HG03196 (cell line): Measurements from ENCODE around the gene COG4.

Source experiments
- ATAC-seq: cut with Tn5 transposase; IDR thresholded peaks from one replicate; pipeline ENCODE4 v1.9.1; 2021; ENCODE audit not compliant: unreplicated experiment

Gene COG4

DNA sequence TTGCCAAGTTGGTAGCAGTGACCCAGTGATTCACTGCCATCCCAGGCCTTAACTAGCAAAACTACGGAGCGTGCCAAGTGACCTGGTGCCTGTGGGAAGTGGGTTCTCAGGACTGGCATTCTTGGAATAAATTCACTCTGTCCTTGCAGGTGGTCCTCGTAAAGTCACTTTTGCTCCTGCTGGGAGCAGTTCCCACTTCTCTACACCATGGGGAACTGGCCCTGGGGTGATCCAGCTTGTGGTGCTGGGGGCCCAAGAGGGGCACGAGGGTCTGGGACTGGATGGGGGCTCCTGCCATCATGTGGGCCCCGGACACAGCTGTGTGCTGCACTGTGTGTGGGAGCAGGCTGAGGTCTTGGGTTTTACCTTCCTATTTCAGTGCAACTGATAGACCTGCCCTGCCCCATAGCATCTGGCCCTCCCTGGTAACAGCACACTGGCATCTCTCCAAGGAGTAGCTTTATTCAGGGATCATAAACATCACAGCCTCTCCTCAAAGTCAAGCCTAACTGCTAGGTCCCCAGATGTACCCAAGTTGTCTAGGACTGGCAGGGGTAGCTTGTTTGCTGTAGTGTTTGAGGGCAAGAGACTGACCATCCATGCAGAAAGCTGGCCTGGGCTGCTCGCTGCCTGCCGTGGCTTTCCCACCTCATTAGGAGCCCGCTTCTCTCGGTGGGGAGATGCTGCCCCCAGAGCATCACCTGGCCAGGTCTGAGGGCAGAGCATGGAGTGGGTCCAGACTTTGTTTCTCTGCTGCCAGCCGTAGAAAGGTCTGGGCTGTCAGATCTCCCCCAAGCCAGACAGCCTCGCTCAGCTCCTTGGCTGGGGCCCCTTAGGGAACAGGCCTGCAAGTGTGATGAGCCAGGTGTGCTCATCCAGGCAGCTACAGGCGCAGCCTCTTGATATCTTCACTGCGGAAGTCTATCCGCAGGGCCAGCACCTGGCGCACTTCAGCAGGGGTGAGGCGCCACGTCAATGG, 42.9 kb downstream of the COG4 start:
- no peak for ATAC-seq

DNA sequence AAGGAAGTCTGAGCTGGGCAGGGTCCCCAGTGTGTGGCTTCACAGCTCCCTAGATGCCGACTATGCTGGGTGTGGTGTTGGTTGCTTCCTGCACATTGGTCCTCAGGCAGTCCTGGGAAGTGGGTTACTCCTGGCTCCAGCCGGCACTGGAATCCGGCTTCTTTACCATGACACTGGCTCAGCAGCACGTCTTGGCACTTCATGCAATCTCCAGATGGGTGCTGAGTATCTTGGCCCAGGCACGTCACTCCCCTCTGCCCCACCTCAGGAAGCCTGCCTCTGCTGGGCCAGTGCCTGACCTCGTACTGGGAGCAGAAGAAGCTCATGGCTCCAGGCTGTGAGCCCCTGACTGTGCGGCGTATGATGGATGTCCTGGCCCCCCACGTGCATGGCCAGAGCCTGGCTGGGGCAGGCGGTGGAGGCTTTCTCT, 44.4 kb downstream of the COG4 start:
- ATAC-seq, result no peak

DNA sequence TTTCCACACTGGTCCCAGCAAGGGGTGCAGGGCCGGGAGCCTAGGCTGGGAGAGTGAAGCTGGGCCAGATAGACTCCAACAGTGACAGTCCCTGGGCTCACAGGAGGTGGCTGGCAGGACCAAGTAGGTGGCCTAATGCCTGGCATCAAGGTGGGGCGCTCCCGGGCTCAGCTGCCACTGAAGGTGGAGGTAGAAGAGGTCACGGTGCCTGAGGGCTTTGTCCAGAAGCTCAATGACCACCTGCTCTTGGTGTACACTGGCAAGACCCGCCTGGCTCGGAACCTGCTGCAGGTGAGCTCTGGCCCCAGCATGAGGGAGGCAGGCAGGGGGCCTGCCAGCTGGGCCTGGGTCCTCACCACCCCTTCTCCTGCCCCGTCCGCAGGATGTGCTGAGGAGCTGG, 45.2 kb downstream of the COG4 start:
- no peak for ATAC-seq

DNA sequence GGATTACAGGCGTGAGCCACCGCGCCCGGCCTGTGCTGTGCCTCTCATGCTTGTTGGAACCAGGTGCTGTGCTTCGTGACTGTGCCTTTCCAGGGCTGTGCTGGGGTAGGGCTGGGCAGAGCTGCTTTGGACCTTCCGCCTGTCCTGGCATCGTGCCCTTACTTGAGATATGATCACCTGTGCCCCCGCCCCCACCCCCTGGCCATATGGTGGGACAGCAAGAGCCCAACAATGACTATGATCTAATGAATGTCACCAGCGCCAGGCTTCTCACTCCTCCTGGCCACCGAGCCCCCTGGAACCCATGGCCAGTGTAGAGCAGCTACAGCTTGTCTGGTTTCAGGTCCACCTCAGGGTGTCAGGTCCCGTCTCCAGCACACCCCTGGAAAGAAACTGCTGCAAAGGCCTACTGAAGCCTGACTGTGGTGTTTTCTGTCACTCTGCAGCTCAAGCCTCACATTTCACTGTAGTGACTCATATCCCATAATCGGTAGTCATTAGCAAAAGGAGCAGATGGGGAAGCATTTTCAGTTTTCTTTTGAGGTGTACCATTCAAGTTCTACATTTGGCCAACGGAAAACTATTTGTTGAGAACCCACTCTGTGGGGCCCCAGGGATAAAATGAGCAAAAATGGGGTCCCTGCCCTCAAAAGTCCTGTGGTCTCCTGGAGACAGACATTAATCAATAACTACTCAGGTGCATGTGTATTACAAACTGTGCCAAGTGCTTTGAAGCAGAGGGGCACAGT, 46.9 kb downstream of the COG4 start:
- peak; percentile 81 for ATAC-seq

DNA sequence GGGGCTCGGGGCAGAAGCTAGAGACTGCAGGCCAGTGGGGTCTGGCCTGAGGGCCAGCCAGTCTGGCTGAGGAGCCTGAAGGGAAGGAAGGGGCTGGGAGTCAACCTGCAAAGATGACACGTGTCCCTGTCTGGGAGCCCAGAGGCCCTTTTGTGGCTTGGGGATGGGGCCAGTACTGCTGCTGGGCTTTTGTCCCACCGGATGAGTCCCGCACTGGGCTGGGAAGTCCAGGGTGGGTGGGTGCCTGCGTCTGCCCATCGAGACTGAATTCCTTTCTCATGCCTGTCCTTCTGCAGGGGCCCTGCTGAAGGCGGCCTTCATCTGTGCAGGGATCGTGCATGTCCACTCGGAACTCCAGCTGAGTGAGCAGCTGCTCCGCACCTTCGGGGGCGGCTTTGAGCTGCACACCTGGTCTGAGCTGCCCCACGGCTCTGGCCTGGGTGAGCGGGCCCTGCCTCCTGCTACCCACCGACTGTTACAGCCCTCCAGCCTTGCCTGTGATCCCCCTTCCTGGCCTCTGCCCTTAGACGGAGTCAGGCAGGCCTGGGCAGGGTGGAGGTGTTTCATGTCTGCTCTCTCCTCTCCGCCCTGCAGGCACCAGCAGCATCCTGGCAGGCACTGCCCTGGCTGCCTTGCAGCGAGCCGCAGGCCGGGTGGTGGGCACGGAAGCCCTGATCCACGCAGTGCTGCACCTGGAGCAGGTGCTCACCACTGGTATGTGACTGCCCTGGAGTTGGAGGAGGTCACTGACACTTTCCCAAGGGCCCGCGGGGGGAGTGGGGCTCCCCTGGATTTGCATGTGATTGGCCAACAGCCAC, 48.1 kb downstream of the COG4 start:
- ATAC-seq, result no peak

DNA sequence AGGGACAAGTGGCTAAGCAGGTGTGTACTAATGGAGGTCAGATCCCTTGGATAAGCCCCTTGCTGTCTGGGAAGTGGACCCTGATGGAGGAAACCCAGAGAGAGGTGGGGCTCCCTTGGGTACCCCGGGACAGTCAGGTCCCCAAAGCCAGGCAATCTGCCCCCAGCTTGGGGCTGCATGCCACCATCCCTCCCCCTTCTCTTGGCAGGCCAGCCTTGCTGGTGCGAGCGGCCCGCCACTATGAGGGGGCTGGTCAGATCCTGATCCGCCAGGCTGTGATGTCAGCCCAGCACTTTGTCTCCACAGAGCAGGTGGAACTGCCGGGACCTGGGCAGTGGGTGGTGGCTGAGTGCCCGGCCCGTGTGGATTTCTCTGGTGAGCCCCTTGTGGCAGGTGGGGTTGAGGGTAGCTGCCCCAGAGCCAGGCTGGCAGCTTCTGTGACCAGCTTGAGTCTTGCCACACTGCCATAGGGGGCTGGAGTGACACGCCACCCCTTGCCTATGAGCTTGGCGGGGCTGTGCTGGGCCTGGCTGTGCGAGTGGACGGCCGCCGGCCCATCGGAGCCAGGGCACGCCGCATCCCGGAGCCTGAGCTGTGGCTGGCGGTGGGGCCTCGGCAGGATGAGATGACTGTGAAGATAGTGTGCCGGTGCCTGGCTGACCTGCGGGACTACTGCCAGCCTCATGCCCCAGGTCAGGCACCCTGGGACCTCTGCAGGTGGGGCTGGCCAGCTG, 48.9 kb downstream of the COG4 start:
- no peak for ATAC-seq

DNA sequence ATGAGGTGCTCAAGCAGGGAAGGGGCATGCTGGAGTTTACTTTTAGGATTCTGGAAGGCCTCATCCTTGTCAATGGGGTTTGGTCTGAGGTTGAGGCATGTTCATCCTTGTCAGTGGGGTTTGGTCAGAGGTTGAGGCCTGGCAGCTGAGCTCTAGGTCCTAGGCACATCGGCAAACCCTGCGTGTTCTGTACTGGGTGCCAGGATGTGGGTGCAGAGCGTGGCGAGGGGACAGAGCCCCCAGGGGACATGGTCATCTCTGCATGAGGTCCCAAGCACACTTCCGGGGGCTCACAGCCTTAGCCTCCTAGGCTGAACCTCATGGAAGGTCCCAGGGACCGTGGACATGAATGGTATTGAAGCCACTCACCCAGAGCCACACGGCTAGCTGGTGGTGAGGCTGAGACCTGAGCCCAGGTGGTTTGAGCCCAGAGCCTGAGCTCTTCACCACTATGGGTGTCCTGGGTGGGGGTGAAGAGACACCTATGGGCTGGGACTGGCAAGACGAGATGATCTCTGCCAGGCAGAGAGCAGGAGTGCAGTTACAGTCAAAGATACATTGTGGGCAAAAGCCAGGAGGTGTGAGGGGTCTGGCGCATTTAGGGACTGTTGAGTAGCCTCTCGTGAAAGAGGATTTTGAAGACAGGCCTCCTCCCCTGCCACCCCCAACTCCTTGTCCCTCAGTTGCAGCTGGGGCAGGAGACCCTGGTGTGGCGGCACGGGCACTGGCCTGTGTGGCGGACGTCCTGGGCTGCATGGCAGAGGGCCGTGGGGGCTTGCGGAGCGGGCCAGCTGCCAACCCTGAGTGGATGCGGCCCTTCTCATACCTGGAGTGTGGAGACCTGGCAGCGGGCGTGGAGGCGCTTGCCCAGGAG, 49.7 kb downstream of the COG4 start:
- no peak for ATAC-seq

DNA sequence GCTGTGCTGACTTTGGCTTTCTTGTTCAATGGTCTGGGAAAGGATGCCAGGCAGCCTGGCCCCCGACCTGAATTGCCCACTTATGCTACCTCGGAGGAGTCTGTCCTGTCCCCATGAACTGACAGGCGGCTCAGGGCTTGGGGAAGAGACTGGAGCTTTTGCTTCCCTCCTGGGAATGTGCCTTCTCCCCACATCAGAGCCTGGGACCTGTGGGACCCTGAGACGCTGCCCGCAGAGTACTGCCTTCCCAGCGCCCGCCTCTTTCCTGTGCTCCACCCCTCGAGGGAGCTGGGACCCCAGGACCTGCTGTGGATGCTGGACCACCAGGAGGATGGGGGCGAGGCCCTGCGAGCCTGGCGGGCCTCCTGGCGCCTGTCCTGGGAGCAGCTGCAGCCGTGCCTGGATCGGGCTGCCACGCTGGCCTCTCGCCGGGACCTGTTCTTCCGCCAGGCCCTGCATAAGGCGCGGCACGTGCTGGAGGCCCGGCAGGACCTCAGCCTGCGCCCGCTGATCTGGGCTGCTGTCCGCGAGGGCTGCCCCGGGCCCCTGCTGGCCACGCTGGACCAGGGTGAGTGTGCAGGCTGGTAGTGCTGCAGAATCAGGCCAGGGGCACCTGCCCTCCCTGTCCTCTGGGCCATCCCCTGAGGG, 50.4 kb downstream of the COG4 start:
- ATAC-seq, result no peak

DNA sequence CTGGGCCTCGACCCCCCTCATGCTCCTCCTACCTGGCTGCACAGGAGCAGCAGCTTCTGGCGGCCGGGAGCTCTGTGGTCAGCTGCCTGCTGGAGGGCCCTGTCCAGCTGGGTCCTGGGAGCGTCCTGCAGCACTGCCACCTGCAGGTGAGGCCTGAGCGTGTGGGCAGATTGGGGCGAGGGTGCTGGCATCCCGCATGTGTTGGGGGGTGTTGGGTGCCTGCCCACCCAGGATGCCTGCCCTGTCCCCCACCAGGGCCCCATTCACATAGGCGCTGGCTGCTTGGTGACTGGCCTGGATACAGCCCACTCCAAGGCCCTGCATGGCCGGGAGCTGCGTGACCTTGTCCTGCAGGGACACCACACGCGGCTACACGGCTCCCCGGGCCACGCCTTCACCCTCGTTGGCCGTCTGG, 52.4 kb downstream of the COG4 start:
- ATAC-seq, result no peak

DNA sequence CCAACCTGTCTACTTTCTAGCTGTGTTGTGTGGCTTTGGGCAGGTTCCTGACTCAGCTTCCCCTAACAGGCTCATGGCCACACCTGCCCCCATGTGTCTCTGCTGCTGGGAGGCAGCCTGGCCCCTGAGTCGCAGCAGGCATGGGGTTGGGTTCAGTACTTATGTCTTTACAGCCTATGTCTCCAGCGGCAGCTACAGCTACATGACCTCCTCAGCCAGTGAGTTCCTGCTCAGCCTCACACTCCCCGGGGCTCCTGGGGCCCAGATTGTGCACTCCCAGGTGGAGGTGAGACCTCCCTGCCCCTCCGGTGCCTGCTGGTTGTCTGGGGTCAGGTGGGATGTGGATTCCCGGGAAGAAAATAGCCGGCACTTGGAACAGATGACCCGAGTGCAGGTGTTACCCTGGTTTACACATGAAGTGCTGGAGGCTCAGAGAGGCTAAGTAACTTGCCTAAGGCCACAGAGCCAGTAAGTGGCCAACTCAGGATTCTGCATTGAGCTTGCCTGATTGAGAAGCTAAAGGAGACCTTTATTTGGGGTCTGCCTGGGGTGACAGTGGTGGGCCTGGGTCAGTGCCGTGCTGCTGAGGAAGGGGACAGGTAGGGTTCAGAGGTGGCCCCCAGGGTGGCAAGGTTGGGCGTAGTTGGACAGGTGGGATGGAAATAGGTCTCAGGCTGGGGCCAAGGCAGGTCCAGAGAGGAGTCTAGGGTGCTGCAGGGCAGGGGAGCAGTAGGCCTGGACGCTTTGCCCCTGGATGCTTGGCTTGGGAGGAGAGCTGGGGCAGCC, 53.0 kb downstream of the COG4 start:
- no peak for ATAC-seq

DNA sequence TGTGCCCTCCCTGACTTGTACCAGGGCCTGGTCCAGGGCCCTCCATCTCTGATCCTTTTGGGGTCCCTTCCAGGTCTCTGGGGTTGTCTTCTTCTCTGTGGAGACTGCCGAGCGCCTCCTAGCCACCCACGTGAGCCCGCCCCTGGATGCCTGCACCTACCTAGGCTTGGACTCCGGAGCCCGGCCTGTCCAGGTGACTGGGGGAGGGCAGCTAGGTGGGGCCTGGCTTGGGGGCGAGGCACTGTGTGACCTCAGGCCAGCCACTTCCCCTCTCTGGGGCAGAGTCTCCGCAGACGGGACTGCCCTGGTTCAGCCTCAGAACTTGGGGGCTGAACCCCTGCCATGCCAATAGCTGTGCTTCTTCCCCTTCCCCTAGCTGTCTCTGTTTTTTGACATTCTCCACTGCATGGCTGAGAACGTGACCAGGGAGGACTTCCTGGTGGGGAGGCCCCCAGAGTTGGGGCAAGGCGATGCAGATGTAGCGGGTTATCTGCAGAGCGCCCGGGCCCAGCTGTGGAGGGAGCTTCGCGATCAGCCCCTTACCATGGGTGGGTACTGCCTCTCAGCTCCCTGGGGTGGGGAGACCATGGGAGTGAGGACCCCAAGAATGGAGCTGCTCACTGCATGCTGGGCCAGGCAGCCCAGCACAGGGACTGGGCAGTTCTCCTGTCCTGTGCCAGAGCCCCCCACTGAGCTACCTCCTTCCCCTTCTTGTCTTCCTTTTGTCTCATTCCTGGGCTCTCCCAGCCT, 54.4 kb downstream of the COG4 start:
- no peak for ATAC-seq

DNA sequence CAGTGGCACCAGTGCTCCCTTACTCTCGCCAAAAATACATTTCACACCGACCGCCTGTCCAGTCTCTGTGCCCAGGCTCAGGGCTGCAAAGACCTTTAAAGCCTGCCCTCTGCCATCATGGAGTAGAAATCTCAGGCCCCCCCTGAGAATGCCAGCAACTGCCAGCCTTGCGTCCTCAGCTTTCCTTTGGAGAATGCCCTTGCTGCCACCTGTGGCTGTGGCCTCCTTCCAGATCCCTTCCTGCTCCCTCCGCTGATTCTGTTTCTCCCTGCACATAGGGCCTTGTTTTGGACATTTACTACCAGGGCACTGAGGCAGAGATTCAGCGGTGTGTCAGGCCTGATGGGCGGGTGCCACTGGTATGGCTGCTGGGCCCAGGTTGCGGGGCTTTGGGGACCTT, 55.7 kb downstream of the COG4 start:
- no peak for ATAC-seq

DNA sequence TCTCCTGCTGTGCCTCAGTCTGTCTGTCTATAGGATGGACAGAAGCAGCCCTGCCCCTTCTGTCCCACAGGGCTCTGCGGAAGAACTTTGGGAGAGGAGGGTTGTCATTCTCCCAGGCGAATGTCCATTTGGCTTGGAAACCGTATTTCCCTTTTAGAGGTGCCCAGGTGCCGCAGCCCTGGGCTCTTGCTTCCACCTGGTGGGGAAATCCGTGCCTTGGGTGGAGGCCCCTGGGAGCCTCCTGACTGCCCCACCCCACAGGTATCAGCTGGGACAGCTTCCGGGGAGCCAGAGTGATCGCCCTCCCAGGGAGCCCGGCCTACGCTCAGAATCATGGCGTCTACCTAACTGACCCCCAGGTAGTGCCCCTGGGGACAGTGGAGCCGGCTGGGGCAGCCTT, 56.2 kb downstream of the COG4 start:
- ATAC-seq, result no peak

DNA sequence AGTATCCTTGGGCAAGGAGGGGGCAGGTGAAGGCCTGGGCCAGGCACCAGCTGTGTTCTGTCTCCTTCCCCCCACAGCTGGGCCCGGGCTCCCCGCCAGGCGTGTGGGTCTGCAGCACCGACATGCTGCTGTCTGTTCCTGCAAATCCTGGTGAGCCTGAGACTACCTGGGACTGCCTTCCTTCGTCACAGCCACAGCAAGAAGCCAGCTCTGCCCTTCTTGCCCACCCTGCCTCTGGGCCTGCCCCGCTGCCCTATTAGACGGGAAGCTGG, 56.6 kb downstream of the COG4 start:
- no peak for ATAC-seq

DNA sequence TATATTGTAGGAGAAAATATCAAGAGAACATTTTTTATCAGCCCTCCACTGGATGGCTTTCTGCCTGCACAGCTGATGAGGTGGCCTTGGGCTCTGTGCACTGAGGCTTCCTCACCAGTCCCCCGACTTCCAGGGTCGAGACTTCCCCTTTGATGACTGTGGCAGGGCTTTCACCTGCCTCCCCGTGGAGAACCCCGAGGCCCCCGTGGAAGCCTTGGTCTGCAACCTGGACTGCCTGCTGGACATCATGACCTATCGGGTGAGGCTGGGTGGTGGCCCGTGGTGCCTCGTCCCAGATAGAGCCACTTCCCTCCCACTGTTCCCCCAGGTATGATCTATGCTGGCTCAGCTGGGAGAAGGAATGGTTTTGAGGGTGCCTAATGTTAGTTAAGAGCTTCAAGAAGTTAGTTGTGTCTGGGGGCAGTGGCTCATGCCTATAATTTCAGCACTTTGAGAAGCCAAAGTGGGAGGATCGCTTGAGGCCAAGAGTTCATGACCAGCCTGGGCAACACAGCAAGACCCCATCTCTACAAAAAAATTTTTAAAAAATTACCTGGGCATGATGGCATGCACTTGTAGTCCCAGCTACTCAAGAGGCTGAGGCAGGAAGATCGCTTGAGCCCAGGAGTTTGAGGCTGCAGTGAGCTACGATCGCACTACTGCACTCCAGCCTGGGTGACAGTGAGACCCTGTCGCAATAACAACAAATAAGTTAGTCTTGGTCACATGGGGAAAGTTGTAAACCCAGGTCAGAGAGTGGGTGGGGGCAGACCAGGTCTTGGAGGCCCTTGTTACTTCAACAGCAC, 57.2 kb downstream of the COG4 start:
- no peak for ATAC-seq

DNA sequence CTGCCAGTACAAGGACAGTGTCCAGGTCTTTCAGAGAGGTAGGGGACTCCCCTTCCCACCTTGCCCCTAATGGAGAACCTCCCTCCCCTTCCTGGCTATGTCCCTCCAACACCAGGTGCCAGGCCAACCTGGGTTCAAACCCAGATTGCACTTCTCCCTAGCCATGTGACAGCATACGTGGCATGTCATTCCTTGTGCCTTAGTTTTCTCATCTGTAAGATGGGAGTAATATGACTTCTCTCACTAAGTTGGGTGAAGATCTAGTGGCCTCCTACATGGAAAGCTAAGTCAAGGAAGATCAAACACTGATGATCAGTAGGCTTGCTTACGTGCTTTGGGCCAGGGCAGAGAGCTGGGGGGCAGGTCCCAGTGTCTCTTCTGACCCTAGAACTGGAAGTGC, 60.1 kb downstream of the COG4 start:
- ATAC-seq, result no peak

DNA sequence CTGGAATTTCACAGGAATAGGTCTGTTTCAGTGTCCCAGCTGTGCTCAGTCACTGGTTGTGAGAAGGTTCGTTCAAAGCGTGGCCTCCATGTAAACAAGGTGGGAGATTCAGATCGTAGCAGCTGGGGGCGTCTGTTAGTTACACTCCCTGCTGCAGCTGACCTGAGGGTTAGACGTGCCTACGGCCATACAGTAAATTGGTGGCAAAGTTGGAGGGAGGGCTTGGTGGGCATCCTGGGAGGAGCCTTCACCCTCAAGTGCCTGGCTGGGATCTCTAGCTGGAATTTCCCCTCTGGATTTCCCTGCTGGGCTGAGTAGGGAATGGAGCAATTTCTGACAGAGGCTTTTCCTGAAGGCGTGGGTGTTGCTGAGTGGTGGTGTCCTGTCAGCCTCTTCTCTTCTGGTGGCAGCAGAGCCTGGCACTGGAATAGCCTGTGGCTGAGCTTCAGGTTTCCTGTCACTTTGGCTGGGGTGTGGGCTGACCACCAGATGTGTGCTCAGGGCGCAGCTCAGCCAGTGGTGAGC, 62.6 kb downstream of the COG4 start:
- no peak for ATAC-seq
